GM12878 (cell line): ENCODE results near the gene ATP10A. TPM values are rescaled to one million over a fixed set of nuclear protein-coding genes. Genes with fewer than 3 reads are reported as not detected.

Experiments
- ATAC-seq: fragments of 200-7000 bp; cut with Tn5 transposase; 3 replicates; pipeline ENCODE4 v1.9.1; 2020; ENCODE audit warnings: mild to moderate bottlenecking, moderate library complexity
- BruUV-seq: library from RNA; stranded (reverse); fragments of 400-500 nt; replicated peaks from 2 replicates; lab custom pipeline; 2021; lab: Mats Ljungman, UMichigan
- CTCF ChIA-PET: fragments of 300-600 bp; sonication (Branson Sonifier 250); formaldehyde crosslinking; extraction: SDS; loops from one replicate; lab custom pipeline; 2021; ENCODE audit warnings: inconsistent platforms; lab: Yijun Ruan, JAX
- POLR2A ChIA-PET: fragments of 350-600 bp; formaldehyde crosslinking; extraction: SDS; loops from one replicate; lab custom pipeline; 2021; ENCODE audit warnings: inconsistent platforms; lab: Charles Lee
- RAD21 ChIA-PET: fragments of 300-600 bp; sonication (Branson Sonifier 250); formaldehyde crosslinking; loops from one replicate; lab custom pipeline; 2023; ENCODE audit warnings: antibody characterized with exemption; ENCODE audit not compliant: unreplicated experiment; lab: Charles Lee
- SMC1A ChIA-PET: fragments of 300-600 bp; sonication (Branson Sonifier 250); formaldehyde crosslinking; loops from one replicate; lab custom pipeline; 2023; ENCODE audit not compliant: unreplicated experiment, uncharacterized antibody; lab: Charles Lee
- DNase-seq: peaks from one replicate; pipeline ENCODE4 v3.0.0-alpha.2; 2011; ENCODE audit warnings: low read depth, low spot score
- FAIRE-seq: peaks from 3 replicates; lab custom pipeline; 2011; peaks lifted over from hg19 to GRCh38; lab: Jason Lieb, UNC
- H2AFZ ChIP-seq: 2 replicates; pipeline ENCODE4 v1.6.0; 2011; ENCODE audit warnings: low read depth, low read length, control low read depth; ENCODE audit not compliant: control insufficient read depth
- H3K27ac ChIP-seq: 2 replicates; pipeline ENCODE4 v1.5.1; 2011; ENCODE audit warnings: control low read depth; ENCODE audit not compliant: control insufficient read depth, insufficient read depth
- H3K27me3 ChIP-seq, 2 experiments: replicated peaks in 1 of 2; 2 replicates each; pipeline versions ENCODE4 v1.6.0 to v1.6.1; 2011; ENCODE audit warnings: low read length in 1 of 2; ENCODE audit not compliant: control insufficient read depth in 2 of 2, insufficient read depth in 2 of 2
- H3K36me3 ChIP-seq, 2 experiments: 2 replicates each; pipeline ENCODE4 v1.5.1; 2011; ENCODE audit warnings: low read length in 1 of 2; ENCODE audit not compliant: control insufficient read depth in 2 of 2, insufficient read depth in 2 of 2
- H3K4me1 ChIP-seq: 2 replicates; pipeline ENCODE4 v1.6.1; 2011; ENCODE audit warnings: mild to moderate bottlenecking, low read length, moderate library complexity, mixed read lengths; ENCODE audit not compliant: control insufficient read depth, insufficient read depth
- H3K4me2 ChIP-seq: 2 replicates; pipeline ENCODE4 v1.6.0; 2011; ENCODE audit warnings: control low read depth; ENCODE audit not compliant: control insufficient read depth, insufficient read depth
- H3K4me3 ChIP-seq: fragments of 200-600 bp; sonication (generic); 2 replicates; pipeline ENCODE4 v1.5.1; 2016
- H3K79me2 ChIP-seq: 2 replicates; pipeline ENCODE4 v1.6.0; 2011; ENCODE audit warnings: low read length; ENCODE audit not compliant: control insufficient read depth, insufficient read depth
- H3K9ac ChIP-seq: 2 replicates; pipeline ENCODE4 v1.8.0; 2011; ENCODE audit warnings: low read length, control low read depth, mixed read lengths; ENCODE audit not compliant: control insufficient read depth, insufficient read depth
- H3K9me3 ChIP-seq: replicated peaks from 3 replicates; pipeline ENCODE4 v1.5.1; 2011; ENCODE audit warnings: mild to moderate bottlenecking, low read length; ENCODE audit not compliant: control insufficient read depth, insufficient read depth
- H4K20me1 ChIP-seq: 2 replicates; pipeline ENCODE4 v1.6.0; 2011; ENCODE audit not compliant: control insufficient read depth, insufficient read depth
- BACH1 ChIP-seq: fragments of 450-650 bp; IDR thresholded peaks from 2 replicates; pipeline ENCODE4 v1.6.1; 2017; ENCODE audit warnings: mild to moderate bottlenecking, borderline replicate concordance
- BCL11A ChIP-seq: IDR thresholded peaks from 2 replicates; pipeline ENCODE4 v1.6.1; 2011; ENCODE audit warnings: low read depth, low read length
- ELK1 ChIP-seq: IDR thresholded peaks from 2 replicates; pipeline ENCODE4 v1.6.1; 2012; ENCODE audit warnings: low read depth, low read length, improper control_type of control experiment
- KLF5 ChIP-seq: fragments of 450-650 bp; IDR thresholded peaks from 2 replicates; pipeline ENCODE4 v1.6.1; 2014; ENCODE audit warnings: mild to moderate bottlenecking; ENCODE audit not compliant: partially characterized antibody
- MEF2B ChIP-seq: fragments of 450-650 bp; IDR thresholded peaks from 2 replicates; pipeline ENCODE4 v1.6.1; 2018; ENCODE audit warnings: mild to moderate bottlenecking, moderate library complexity; ENCODE audit not compliant: partially characterized antibody, poor library complexity, severe bottlenecking
- MLLT1 ChIP-seq: fragments of 450-650 bp; IDR thresholded peaks from 2 replicates; pipeline ENCODE4 v1.6.1; 2016; ENCODE audit warnings: mild to moderate bottlenecking
- NBN ChIP-seq: fragments of 450-650 bp; IDR thresholded peaks from 2 replicates; pipeline ENCODE4 v1.6.1; 2016
- PML ChIP-seq: IDR thresholded peaks from 2 replicates; pipeline ENCODE4 v1.6.1; 2012; ENCODE audit warnings: low read length, inconsistent platforms
- RAD21 ChIP-seq: IDR thresholded peaks from 2 replicates; pipeline ENCODE4 v1.6.1; 2011; ENCODE audit warnings: mild to moderate bottlenecking, low read depth, low read length, moderate library complexity; ENCODE audit not compliant: insufficient read depth
- RAD51 ChIP-seq: fragments of 450-650 bp; IDR thresholded peaks from 2 replicates; pipeline ENCODE4 v1.6.1; 2016; ENCODE audit warnings: moderate library complexity, mild to moderate bottlenecking, inconsistent platforms
- REST ChIP-seq: IDR thresholded peaks from 2 replicates; pipeline ENCODE4 v1.6.1; 2012; ENCODE audit warnings: mild to moderate bottlenecking, low read depth, low read length
- SIN3A ChIP-seq: IDR thresholded peaks from 2 replicates; pipeline ENCODE4 v1.6.1; 2012; ENCODE audit warnings: low read depth, low read length, improper control_type of control experiment
- SKIL ChIP-seq: fragments of 450-650 bp; IDR thresholded peaks from 2 replicates; pipeline ENCODE4 v1.6.1; 2017; ENCODE audit warnings: mild to moderate bottlenecking, low read depth, inconsistent platforms; ENCODE audit not compliant: poor library complexity, severe bottlenecking
- STAT3 ChIP-seq: IDR thresholded peaks from 2 replicates; pipeline ENCODE4 v1.6.1; 2011; ENCODE audit warnings: low read depth, low read length, improper control_type of control experiment
- USF1 ChIP-seq: IDR thresholded peaks from 2 replicates; pipeline ENCODE4 v1.6.1; 2011; ENCODE audit warnings: borderline replicate concordance, low read depth, mild to moderate bottlenecking, moderate library complexity, mixed read lengths, low read length; ENCODE audit not compliant: insufficient read depth; ENCODE audit errors: extremely low read length
- ZSCAN29 ChIP-seq: fragments of 450-650 bp; IDR thresholded peaks from 2 replicates; pipeline ENCODE4 v1.6.1; 2017; ENCODE audit warnings: mild to moderate bottlenecking, moderate library complexity
- in situ Hi-C: fragments of 300-500 bp; cut with MboI; formaldehyde crosslinking; loops from 9 replicates; pipeline ENCODE4 v1.14.3; 2018; ENCODE audit warnings: mixed read lengths
- intact Hi-C: fragments of 100-400 bp; cut with micrococcal nuclease; formaldehyde crosslinking; loops from one replicate; pipeline ENCODE4 v1.14.2; 2022; ENCODE audit not compliant: unreplicated experiment
- polyA plus RNA-seq, 11 experiments: library from polyadenylated mRNA; depleted of rRNA in 4 of 11; unstranded in 6 of 11; stranded (reverse) in 5 of 11; fragments of >200 nt; fragmentation: Nextera tagmentation in 4 of 11; fragmentation: Illumina TruSeq in 1 of 11; extraction: Ambion mirVana in 4 of 11; extraction: Trizol in 1 of 11; gene quantifications; 1 replicate in 1 of 11; 2 replicates in 10 of 11; pipeline versions ENCODE4 v1.2.1 to v1.2.3, GENCODE V29; 2011 to 2016; ENCODE audit warnings: inconsistent platforms in 2 of 11, missing spikeins in 2 of 11, low read depth in 1 of 11
- total RNA-seq, 4 experiments: library from RNA; depleted of rRNA in 3 of 4; stranded (reverse); fragments of >200 nt in 3 of 4; fragmentation: Illumina TruSeq in 1 of 4; extraction: Trizol in 1 of 4; gene quantifications; 2 replicates each; pipeline versions ENCODE4 v1.2.1 to v1.2.3, GENCODE V29; 2013 to 2021

The ATP10A gene
- total and polyA plus RNA-seq, 10 of the 15 experiments (the other 5 are each of a cell fraction or from before 2014, with no cell fraction given), result 0.04 to 1.5 (median 0.31) TPM; not detected in 2

- no peaks in the 10 kb centered on the region for H3K4me1 ChIP-seq
- no peaks in the 10 kb centered on the region for H3K27me3 ChIP-seq
- H2AFZ ChIP-seq, result no peak overlapping the region
- no peaks in the 10 kb centered on the region for H3K36me3 ChIP-seq
- no peak overlapping the region for H3K4me3 ChIP-seq
- intact Hi-C loops (no loop called here), in situ Hi-C loops (no loop called here)
- H4K20me1 ChIP-seq, result no peaks in the 10 kb centered on the region
- no TSS peak for BruUV-seq
- FAIRE-seq (no peak), DNase-seq (no peak), ATAC-seq (no peak)
- ChIA-PET SMC1A (interaction anchor here (0.7 kb wide), 1 partner anchor 483 kb away, joined by 3 read pairs; no protein-coding TSS in a partner anchor), POLR2A (no interaction called here), CTCF (no interaction called here), RAD21 (no interaction called here)
- H3K9me3 ChIP-seq, result no peaks in the 10 kb centered on the region; the same call in 2 of the 3 replicates
- H3K9ac ChIP-seq, result no peak overlapping the region
- H3K4me2 ChIP-seq, result no peak overlapping the region
- no peak overlapping the region for H3K27ac ChIP-seq
- H3K79me2 ChIP-seq, result no peaks in the 10 kb centered on the region
- TF ChIP-seq USF1 (no peak), BCL11A (no peak), BACH1 (no peak), SKIL (no peak), ELK1 (no peak), PML (no peak), NBN (no peak), MLLT1 (no peak), ZSCAN29 (no peak), REST (no peak), RAD21 (no peak), STAT3 (no peak), SIN3A (no peak), MEF2B (no peak), RAD51 (no peak), KLF5 (no peak)
These were observed 37.9 kb downstream of the ATP10A start for GRCh38 chr15:25825207-25825606.
